Activated CD4-positive, alpha-beta memory T cell treated with anti-CD3 and anti-CD28 coated beads, Interleukin-2, amount 10 ng/mL, durations not matched to agents 7 days and 5 days (primary cell): Measurements from ENCODE around the gene SMAD1. TPM values are rescaled to one million over a fixed set of nuclear protein-coding genes. Genes with fewer than 3 reads are reported as not detected.
A peak's percentile ranks its signal among the peaks of the same experiment; 100 is the strongest.

ENCODE experiments used
- CTCF ChIA-PET: fragments of 350-600 bp; sonication (Branson Sonifier 250); formaldehyde crosslinking; loops from one replicate; lab custom pipeline; 2021; ENCODE audit warnings: antibody characterized with exemption, inconsistent platforms; lab: Charles Lee
- POLR2A ChIA-PET: fragments of 350-600 bp; sonication (Branson Sonifier 250); formaldehyde crosslinking; loops from one replicate; lab custom pipeline; 2021; ENCODE audit warnings: antibody characterized with exemption; lab: Charles Lee
- DNase-seq: peaks from one replicate; pipeline ENCODE4 v3.0.0-alpha.2; 2020
- H3K27ac Mint-ChIP-seq: one replicate; pipeline ENCODE4 v1.8.0; 2021; ENCODE audit warnings: mild to moderate bottlenecking, mixed read lengths
- H3K27me3 Mint-ChIP-seq: one replicate; pipeline ENCODE4 v1.8.0; 2021; ENCODE audit warnings: mixed read lengths
- H3K36me3 Mint-ChIP-seq: one replicate; pipeline ENCODE4 v1.8.0; 2021; ENCODE audit warnings: low read depth, mixed read lengths
- H3K4me1 Mint-ChIP-seq: one replicate; pipeline ENCODE4 v1.8.0; 2021; ENCODE audit warnings: mixed read lengths
- H3K4me3 Mint-ChIP-seq: one replicate; pipeline ENCODE4 v1.8.0; 2021; ENCODE audit warnings: mild to moderate bottlenecking, mixed read lengths
- H3K9me3 Mint-ChIP-seq: one replicate; pipeline ENCODE4 v1.8.0; 2021; ENCODE audit warnings: mixed read lengths
- total RNA-seq, 2 experiments: library from RNA; stranded (reverse); gene quantifications; one replicate each; pipeline ENCODE4 v1.2.3, GENCODE V29; 2021

Gene SMAD1
- total RNA-seq, 2 experiments from 2014 or later, result 1.9 to 2.1 TPM

GRCh38 chr4:145480257-145480656, 1.4 kb upstream of the SMAD1 start:
- Mint-ChIP-seq H3K4me3 (peak overlapping the region; percentile 28), H3K36me3 (no peaks in the 10 kb centered on the region), H3K27me3 (peaks cover 29% of the 10 kb centered on the region), H3K27ac (no peak overlapping the region), H3K9me3 (peaks cover 2% of the 10 kb centered on the region), H3K4me1 (peaks cover 10% of the 10 kb centered on the region)
- DNase-seq, result no peak
- POLR2A ChIA-PET, result no interaction called here
- CTCF ChIA-PET, result no interaction called here

GRCh38 chr4:145481942-145482208, 222 bp downstream of the SMAD1 start:
- CTCF ChIA-PET, result no interaction called here
- Mint-ChIP-seq H3K27me3 (peaks cover 31% of the 10 kb centered on the region), H3K9me3 (no peaks in the 10 kb centered on the region), H3K4me1 (peaks cover 12% of the 10 kb centered on the region), H3K4me3 (no peak overlapping the region), H3K27ac (no peak overlapping the region), H3K36me3 (no peaks in the 10 kb centered on the region)
- no peak for DNase-seq
- POLR2A ChIA-PET, result interaction anchor here (2.2 kb wide), 1 partner anchor 137 kb away, joined by 9 read pairs; the partner anchor contains the start of gene MMAA

- Mint-ChIP-seq H3K27ac (no peak overlapping the region), H3K9me3 (no peaks in the 10 kb centered on the region), H3K36me3 (no peaks in the 10 kb centered on the region), H3K27me3 (peaks cover 31% of the 10 kb centered on the region), H3K4me3 (no peak overlapping the region), H3K4me1 (peaks cover 14% of the 10 kb centered on the region)
- DNase-seq, result peak; percentile 26
- ChIA-PET POLR2A (interaction anchor here (2.2 kb wide), 1 partner anchor 137 kb away, joined by 9 read pairs; the partner anchor contains the start of gene MMAA), CTCF (no interaction called here)
Measured at GRCh38 chr4:145482209-145483037, 770 bp downstream of the SMAD1 start.

GRCh38 chr4:145483514-145483913, 1.9 kb downstream of the SMAD1 start:
- peaks cover 14% of the 10 kb centered on the region for H3K4me1 Mint-ChIP-seq
- POLR2A ChIA-PET, result interaction anchor here (2.2 kb wide), 1 partner anchor 135 kb away, joined by 9 read pairs; the partner anchor contains the start of gene MMAA
- H3K4me3 Mint-ChIP-seq, result no peak overlapping the region
- H3K9me3 Mint-ChIP-seq, result no peaks in the 10 kb centered on the region
- CTCF ChIA-PET, result no interaction called here
- H3K36me3 Mint-ChIP-seq, result no peaks in the 10 kb centered on the region
- DNase-seq, result no peak
- peaks cover 32% of the 10 kb centered on the region for H3K27me3 Mint-ChIP-seq
- H3K27ac Mint-ChIP-seq, result no peak overlapping the region

GRCh38 chr4:145484225-145484846, 2.7 kb downstream of the SMAD1 start:
- DNase-seq, result no peak
- Mint-ChIP-seq H3K36me3 (no peaks in the 10 kb centered on the region), H3K9me3 (no peaks in the 10 kb centered on the region), H3K4me3 (no peak overlapping the region), H3K27me3 (peaks cover 27% of the 10 kb centered on the region), H3K4me1 (peaks cover 14% of the 10 kb centered on the region), H3K27ac (no peak overlapping the region)
- CTCF ChIA-PET, result interaction anchor here (1.8 kb wide), 1 partner anchor 73 kb away, joined by 6 read pairs; no protein-coding TSS in a partner anchor
- POLR2A ChIA-PET, result no interaction called here

- Mint-ChIP-seq H3K27ac (no peak overlapping the region), H3K4me1 (peaks cover 14% of the 10 kb centered on the region), H3K27me3 (peaks cover 25% of the 10 kb centered on the region), H3K4me3 (no peak overlapping the region), H3K9me3 (no peaks in the 10 kb centered on the region), H3K36me3 (no peaks in the 10 kb centered on the region)
- no peak for DNase-seq
- POLR2A ChIA-PET, result no interaction called here
- CTCF ChIA-PET, result interaction anchor here (1.8 kb wide), 1 partner anchor 72 kb away, joined by 6 read pairs; no protein-coding TSS in a partner anchor
Measured at GRCh38 chr4:145485120-145485519, 3.5 kb downstream of the SMAD1 start.

- Mint-ChIP-seq H3K4me1 (peaks cover 3% of the 10 kb centered on the region), H3K4me3 (no peak overlapping the region), H3K27ac (no peak overlapping the region), H3K9me3 (no peaks in the 10 kb centered on the region), H3K27me3 (peaks cover 14% of the 10 kb centered on the region), H3K36me3 (no peaks in the 10 kb centered on the region)
- ChIA-PET POLR2A (no interaction called here), CTCF (interaction anchor here (0.6 kb wide), 1 partner anchor 9 kb away, joined by 3 read pairs; no protein-coding TSS in a partner anchor)
- DNase-seq, result no peak
Measured at GRCh38 chr4:145486603-145487002, 5.0 kb downstream of the SMAD1 start.

GRCh38 chr4:145487631-145488030, 6.0 kb downstream of the SMAD1 start:
- ChIA-PET CTCF (interaction anchor here (1.8 kb wide), 1 partner anchor 70 kb away, joined by 5 read pairs; no protein-coding TSS in a partner anchor), POLR2A (interaction anchor here (0.7 kb wide), 1 partner anchor 688 kb away, joined by 4 read pairs; no protein-coding TSS in a partner anchor)
- Mint-ChIP-seq H3K4me3 (no peak overlapping the region), H3K4me1 (peaks cover 3% of the 10 kb centered on the region), H3K27ac (no peak overlapping the region), H3K36me3 (no peaks in the 10 kb centered on the region), H3K9me3 (no peaks in the 10 kb centered on the region), H3K27me3 (peaks cover 17% of the 10 kb centered on the region)
- DNase-seq, result no peak

- Mint-ChIP-seq H3K27ac (no peak overlapping the region), H3K4me1 (peaks cover 3% of the 10 kb centered on the region), H3K36me3 (no peaks in the 10 kb centered on the region), H3K27me3 (peaks cover 17% of the 10 kb centered on the region), H3K4me3 (no peak overlapping the region), H3K9me3 (no peaks in the 10 kb centered on the region)
- POLR2A ChIA-PET, result no interaction called here
- CTCF ChIA-PET, result interaction anchor here (1.8 kb wide), 1 partner anchor 69 kb away, joined by 5 read pairs; no protein-coding TSS in a partner anchor
- no peak for DNase-seq
Measured at GRCh38 chr4:145488310-145488709, 6.7 kb downstream of the SMAD1 start.

- no peak for DNase-seq
- POLR2A ChIA-PET, result no interaction called here
- CTCF ChIA-PET, result no interaction called here
- Mint-ChIP-seq H3K27me3 (peaks cover 20% of the 10 kb centered on the region), H3K4me1 (peaks cover 3% of the 10 kb centered on the region), H3K4me3 (no peak overlapping the region), H3K9me3 (no peaks in the 10 kb centered on the region), H3K27ac (no peak overlapping the region), H3K36me3 (no peaks in the 10 kb centered on the region)
Measured at GRCh38 chr4:145489556-145489955, 7.9 kb downstream of the SMAD1 start.

GRCh38 chr4:145490361-145490760, 8.7 kb downstream of the SMAD1 start:
- H3K27ac Mint-ChIP-seq, result no peak overlapping the region
- ChIA-PET POLR2A (no interaction called here), CTCF (no interaction called here)
- no peaks in the 10 kb centered on the region for H3K9me3 Mint-ChIP-seq
- no peaks in the 10 kb centered on the region for H3K36me3 Mint-ChIP-seq
- no peak overlapping the region for H3K4me3 Mint-ChIP-seq
- peaks cover 3% of the 10 kb centered on the region for H3K4me1 Mint-ChIP-seq
- H3K27me3 Mint-ChIP-seq, result peaks cover 23% of the 10 kb centered on the region
- DNase-seq, result no peak

GRCh38 chr4:145490796-145491195, 9.1 kb downstream of the SMAD1 start:
- H3K27me3 Mint-ChIP-seq, result peaks cover 20% of the 10 kb centered on the region
- CTCF ChIA-PET, result no interaction called here

GRCh38 chr4:145492376-145492775, 10.7 kb downstream of the SMAD1 start:
- Mint-ChIP-seq H3K27ac (no peak overlapping the region), H3K9me3 (no peaks in the 10 kb centered on the region), H3K27me3 (peaks cover 23% of the 10 kb centered on the region), H3K36me3 (no peaks in the 10 kb centered on the region), H3K4me3 (no peak overlapping the region), H3K4me1 (no peaks in the 10 kb centered on the region)
- ChIA-PET POLR2A (no interaction called here), CTCF (no interaction called here)
- no peak for DNase-seq

More at GRCh38 chr4:145490796-145491195, 9.1 kb downstream of the SMAD1 start:
- DNase-seq, result no peak
- H3K4me1 Mint-ChIP-seq, result peaks cover 3% of the 10 kb centered on the region
- no peak overlapping the region for H3K27ac Mint-ChIP-seq
- H3K4me3 Mint-ChIP-seq, result no peak overlapping the region
- H3K36me3 Mint-ChIP-seq, result no peaks in the 10 kb centered on the region
- no peaks in the 10 kb centered on the region for H3K9me3 Mint-ChIP-seq
- POLR2A ChIA-PET, result no interaction called here
